Stimulated activated CD8-positive, alpha-beta memory T cell treated with anti-CD3 and anti-CD28 coated beads, Interleukin-7, amount 100 ng/mL, for 48 hours (primary cell): ENCODE measurements around the gene NBAS.

Source experiments
- DNase-seq, 2 donors: peaks; one replicate each; pipeline ENCODE4 v3.0.0-alpha.2; 2020; ENCODE audit warnings: low read depth in 1 of 2; ENCODE audit errors: extremely low read depth in 1 of 2

NBAS gene

GRCh38 chr2:15560988-15561573, at the start of gene NBAS:
Gene NBAS, minus strand, starts transcription at chr2:15561334. Its CDS starts 30 bp downstream, at chr2:15561304.
- DNase-seq = peak; percentile 52 to 62

GRCh38 chr2:15610430-15610952, 49.4 kb upstream of the NBAS start:
- DNase-seq = no peak

GRCh38 chr2:15609341-15610042, 48.4 kb upstream of the NBAS start:
- DNase-seq = no peak

- DNase-seq = no peak
Observed at GRCh38 chr2:15608392-15608761, 47.2 kb upstream of the NBAS start.

GRCh38 chr2:15607709-15608391, 46.7 kb upstream of the NBAS start:
- no peak for DNase-seq

- no peak for DNase-seq
Observed at GRCh38 chr2:15606481-15607441, 45.6 kb upstream of the NBAS start.

- no peak for DNase-seq
Observed at GRCh38 chr2:15605721-15606120, 44.6 kb upstream of the NBAS start.

GRCh38 chr2:15603948-15604347, 42.8 kb upstream of the NBAS start:
- DNase-seq = no peak

GRCh38 chr2:15603044-15603765, 42.1 kb upstream of the NBAS start:
- DNase-seq = no peak

GRCh38 chr2:15602393-15602792, 41.3 kb upstream of the NBAS start:
- no peak for DNase-seq

GRCh38 chr2:15601681-15602080, 40.5 kb upstream of the NBAS start:
- no peak for DNase-seq

GRCh38 chr2:15599994-15600393, 38.9 kb upstream of the NBAS start:
- DNase-seq = no peak

- no peak for DNase-seq
Observed at GRCh38 chr2:15596968-15597367, 35.8 kb upstream of the NBAS start.

- DNase-seq = no peak
Observed at GRCh38 chr2:15596350-15596749, 35.2 kb upstream of the NBAS start.

- DNase-seq = no peak
Observed at GRCh38 chr2:15595936-15596335, 34.8 kb upstream of the NBAS start.

GRCh38 chr2:15595342-15595905, 34.3 kb upstream of the NBAS start:
- no peak for DNase-seq

- DNase-seq = no peak
Observed at GRCh38 chr2:15594291-15595256, 33.4 kb upstream of the NBAS start.

- no peak for DNase-seq
Observed at GRCh38 chr2:15593327-15593705, 32.2 kb upstream of the NBAS start.
